NT2/D1 (cell line): ENCODE results near the gene NATD1.
"Not testable (repeated sequence)": the region's sequence is repeated elsewhere in the genome, so short reads cannot be mapped to it uniquely, and the experiment has no call there.

Source experiments
- SUZ12 ChIP-seq: IDR thresholded peaks from 2 replicates; pipeline ENCODE4 v1.6.1; 2011; ENCODE audit not compliant: insufficient read length, insufficient read depth; ENCODE audit errors: extremely low read depth
- YY1 ChIP-seq: IDR thresholded peaks from 2 replicates; pipeline ENCODE4 v1.6.1; 2011; ENCODE audit not compliant: insufficient read length, insufficient read depth

GRCh38 chr17:21192414-21192813 lies 60.8 kb downstream of the NATD1 start:
- not testable (repeated sequence) for TF ChIP-seq SUZ12, YY1
